Vagina (tissue), 2 donors: ENCODE measurements around the gene AHCYL1. TPM values are rescaled to one million over a fixed set of nuclear protein-coding genes. Genes with fewer than 3 reads are reported as not detected.

Experiments used
- DNase-seq, 2 donors: peaks; one replicate each; pipeline ENCODE4 v3.0.0-alpha.2; 2017; ENCODE audit errors: extremely low spot score in 2 of 2
- H3K27ac ChIP-seq: fragments of 200-600 bp; sonication (generic); one replicate; pipeline ENCODE4 v1.5.1; 2019
- H3K27me3 ChIP-seq: fragments of 200-600 bp; sonication (generic); one replicate; pipeline ENCODE4 v1.5.1; 2019
- H3K36me3 ChIP-seq, 2 donors: fragments of 200-600 bp; sonication (generic); one replicate each; pipeline ENCODE4 v1.5.1; 2017 to 2019
- H3K4me1 ChIP-seq: fragments of 200-600 bp; sonication (generic); one replicate; pipeline ENCODE4 v1.5.1; 2019
- H3K4me3 ChIP-seq, 2 donors: fragments of 200-600 bp; sonication (generic); 1 replicate in 1 of 2; 2 replicates in 1 of 2; pipeline ENCODE4 v1.5.1; 2016 to 2019
- H3K9me3 ChIP-seq: fragments of 200-600 bp; sonication (generic); one replicate; pipeline ENCODE4 v1.5.1; 2019
- POLR2A ChIP-seq, 2 donors: fragments of 450-650 bp; IDR thresholded peaks; one replicate each; pipeline ENCODE4 v1.6.1; 2017; ENCODE audit warnings: antibody characterized with exemption in 2 of 2, mild to moderate bottlenecking in 2 of 2, moderate library complexity in 2 of 2
- POLR2AphosphoS5 ChIP-seq, 2 donors: sonication (generic); formaldehyde crosslinking; IDR thresholded peaks; one replicate each; pipeline ENCODE4 v1.9.0; 2017; ENCODE audit warnings: antibody characterized with exemption in 2 of 2, mild to moderate bottlenecking in 2 of 2, low read depth in 1 of 2; ENCODE audit not compliant: insufficient read depth in 1 of 2
- intact Hi-C: fragments of 100-400 bp; cut with DNase I; formaldehyde crosslinking; loops from one replicate; pipeline ENCODE4 v1.15.1; 2023
- total RNA-seq: library from RNA; depleted of rRNA; stranded (reverse); fragments of >200 nt; gene quantifications from one replicate; pipeline ENCODE4 v1.2.3, GENCODE V29; 2016
- TF ChIP-seq, protein P1 (sequence below), 3 experiments: fragments of 450-650 bp in 2 of 3; fragments of 200-600 bp in 1 of 3; sonication (generic) in 1 of 3; IDR thresholded peaks; one replicate each; pipeline ENCODE4 v1.5.1; 2017 to 2019; ENCODE audit warnings: antibody characterized with exemption in 3 of 3, mild to moderate bottlenecking in 2 of 3, moderate library complexity in 2 of 3

Gene AHCYL1
- total RNA-seq, 1 donor from 2014 or later, result 75.6 TPM

DNA sequence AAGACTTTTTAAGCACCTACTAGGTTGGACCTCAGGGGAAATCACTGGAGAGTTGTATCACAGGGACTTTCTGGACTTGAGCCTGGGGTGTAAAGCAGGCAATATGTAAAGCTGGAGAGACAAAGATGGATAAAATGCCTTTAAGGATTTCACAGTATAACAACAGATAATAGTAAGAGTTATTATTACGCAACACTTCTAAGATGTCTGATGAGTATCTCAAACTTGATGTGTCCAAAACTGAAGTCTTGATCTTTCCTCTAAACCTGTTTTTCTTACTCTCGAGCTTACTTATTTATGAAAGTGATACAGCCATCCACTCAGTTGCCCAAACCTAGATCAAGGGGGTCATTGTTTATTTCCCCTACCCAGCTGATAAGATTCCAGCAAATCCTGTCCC is 47.8 kb downstream of the AHCYL1 start:
- H3K9me3 ChIP-seq, result no peaks in the 10 kb centered on the region
- intact Hi-C loops, result no loop called here
- H3K27me3 ChIP-seq, result no peaks in the 10 kb centered on the region
- H3K4me3 ChIP-seq, result no peak overlapping the region
- no peak for DNase-seq
- H3K36me3 ChIP-seq, result no peaks in the 10 kb centered on the region
- H3K4me1 ChIP-seq, result peaks cover 23% of the 10 kb centered on the region
- TF ChIP-seq, protein P1, sequence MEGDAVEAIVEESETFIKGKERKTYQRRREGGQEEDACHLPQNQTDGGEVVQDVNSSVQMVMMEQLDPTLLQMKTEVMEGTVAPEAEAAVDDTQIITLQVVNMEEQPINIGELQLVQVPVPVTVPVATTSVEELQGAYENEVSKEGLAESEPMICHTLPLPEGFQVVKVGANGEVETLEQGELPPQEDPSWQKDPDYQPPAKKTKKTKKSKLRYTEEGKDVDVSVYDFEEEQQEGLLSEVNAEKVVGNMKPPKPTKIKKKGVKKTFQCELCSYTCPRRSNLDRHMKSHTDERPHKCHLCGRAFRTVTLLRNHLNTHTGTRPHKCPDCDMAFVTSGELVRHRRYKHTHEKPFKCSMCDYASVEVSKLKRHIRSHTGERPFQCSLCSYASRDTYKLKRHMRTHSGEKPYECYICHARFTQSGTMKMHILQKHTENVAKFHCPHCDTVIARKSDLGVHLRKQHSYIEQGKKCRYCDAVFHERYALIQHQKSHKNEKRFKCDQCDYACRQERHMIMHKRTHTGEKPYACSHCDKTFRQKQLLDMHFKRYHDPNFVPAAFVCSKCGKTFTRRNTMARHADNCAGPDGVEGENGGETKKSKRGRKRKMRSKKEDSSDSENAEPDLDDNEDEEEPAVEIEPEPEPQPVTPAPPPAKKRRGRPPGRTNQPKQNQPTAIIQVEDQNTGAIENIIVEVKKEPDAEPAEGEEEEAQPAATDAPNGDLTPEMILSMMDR (IDR thresholded peaks at IDR 0.05), result no peak
- TF ChIP-seq POLR2AphosphoS5 (IDR thresholded peaks at IDR 0.05; ENCODE audit: insufficient read depth in 1 of 2, low read depth in 1 of 2) (no peak), POLR2A (IDR thresholded peaks at IDR 0.05) (no peak)
- H3K27ac ChIP-seq, result no peak overlapping the region

DNA sequence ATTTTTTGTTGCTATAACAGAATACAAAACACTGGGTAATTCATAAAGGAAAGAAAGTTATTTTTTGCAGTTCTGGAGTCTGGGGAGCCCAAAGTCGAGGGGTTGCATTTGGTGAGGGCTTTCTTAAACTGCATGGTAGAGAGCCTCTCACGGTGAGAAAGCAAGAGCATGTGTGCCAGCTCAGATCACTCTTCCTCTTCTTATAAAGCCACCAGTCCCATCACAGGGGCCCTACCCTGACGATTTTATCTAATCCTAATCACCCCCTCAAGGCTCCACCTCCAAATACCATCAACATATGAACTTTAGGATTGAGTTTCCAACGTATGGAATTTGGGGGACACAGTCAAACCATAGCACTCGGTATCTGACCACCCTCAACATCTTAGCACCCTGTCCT is 48.9 kb downstream of the AHCYL1 start:
- H3K4me1 ChIP-seq, result peaks cover 26% of the 10 kb centered on the region
- H3K4me3 ChIP-seq, result no peak overlapping the region
- intact Hi-C loops, result no loop called here
- no peaks in the 10 kb centered on the region for H3K27me3 ChIP-seq
- peak overlapping the region; percentile 95 for H3K27ac ChIP-seq
- no peak for DNase-seq
- peaks cover 0 to 4% of the 10 kb centered on the region in 2 donors for H3K36me3 ChIP-seq
- TF ChIP-seq, protein P1 (IDR thresholded peaks at IDR 0.05), result no peak
- TF ChIP-seq POLR2AphosphoS5 (IDR thresholded peaks at IDR 0.05; ENCODE audit: insufficient read depth in 1 of 2, low read depth in 1 of 2), result no peak
- TF ChIP-seq POLR2A (IDR thresholded peaks at IDR 0.05), result no peak
- H3K9me3 ChIP-seq, result no peaks in the 10 kb centered on the region

DNA sequence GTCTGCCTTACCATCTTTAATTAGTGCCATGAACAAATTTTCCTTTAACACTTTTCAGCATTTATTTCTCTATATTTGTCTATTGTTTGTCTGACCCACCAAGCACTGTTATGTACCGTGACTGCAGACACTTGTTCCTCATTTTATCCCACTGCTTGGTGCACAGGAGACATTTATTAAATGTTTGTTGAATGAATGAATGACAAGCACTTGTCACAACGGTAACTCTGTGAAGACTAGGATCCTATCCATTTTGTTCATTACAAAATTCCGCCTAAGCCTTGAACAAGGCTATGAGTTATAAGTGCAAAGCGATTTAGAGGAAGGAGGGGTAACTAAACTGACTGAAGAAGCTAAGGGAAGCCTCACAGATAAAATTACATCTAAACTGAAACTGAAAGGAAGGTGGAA is 49.5 kb downstream of the AHCYL1 start:
- intact Hi-C loops, result no loop called here
- H3K4me1 ChIP-seq, result peaks cover 26% of the 10 kb centered on the region
- H3K36me3 ChIP-seq, result peaks cover 0 to 10% of the 10 kb centered on the region in 2 donors
- no peaks in the 10 kb centered on the region for H3K27me3 ChIP-seq
- peak overlapping the region; percentile 71 to 98 for H3K4me3 ChIP-seq
- H3K27ac ChIP-seq, result peak overlapping the region; percentile 95
- TF ChIP-seq POLR2A (IDR thresholded peaks at IDR 0.05) (no peak), POLR2AphosphoS5 (IDR thresholded peaks at IDR 0.05; ENCODE audit: insufficient read depth in 1 of 2, low read depth in 1 of 2) (no peak)
- TF ChIP-seq, protein P1 (IDR thresholded peaks at IDR 0.05), result no peak
- no peaks in the 10 kb centered on the region for H3K9me3 ChIP-seq
- DNase-seq, result no peak

DNA sequence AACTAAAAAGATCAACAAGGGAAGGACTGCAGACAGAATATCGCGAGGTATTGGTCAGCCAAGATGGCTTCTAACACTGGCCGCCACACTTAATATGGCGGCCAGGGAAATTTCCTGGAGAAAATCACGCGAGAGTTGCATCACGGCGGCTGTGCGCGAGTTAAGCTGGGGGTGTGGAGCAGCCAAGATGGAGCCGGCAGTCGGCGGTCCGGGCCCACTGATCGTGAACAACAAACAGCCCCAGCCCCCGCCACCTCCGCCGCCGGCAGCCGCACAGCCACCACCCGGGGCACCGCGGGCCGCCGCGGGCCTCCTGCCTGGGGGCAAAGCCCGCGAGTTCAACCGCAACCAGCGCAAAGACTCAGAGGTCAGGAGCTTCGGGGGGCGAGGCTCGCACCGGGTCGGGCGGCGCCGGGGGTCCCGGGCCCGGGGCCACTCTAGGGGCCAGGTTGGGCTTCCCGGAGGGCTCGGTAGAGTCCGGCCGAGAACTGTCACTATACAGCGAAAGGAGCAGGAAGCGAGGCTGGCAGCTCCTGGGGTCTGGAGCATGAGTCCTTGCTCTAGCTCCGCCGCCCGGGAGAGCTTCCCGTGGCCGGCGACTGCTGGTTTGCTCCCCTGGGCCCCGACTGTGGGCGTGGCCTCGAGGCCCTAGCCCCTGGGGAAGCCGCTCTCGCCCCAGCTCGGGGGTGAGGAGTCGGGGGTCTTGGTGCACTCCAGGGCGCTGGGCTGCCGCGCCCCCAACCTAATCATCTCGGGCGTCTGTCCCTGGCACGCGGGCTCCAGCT is 50.1 kb downstream of the AHCYL1 start, which contains the start of gene STRIP1:
TSS of gene STRIP1 (plus strand) at position 174 of the 785 bp plus-strand sequence. CDS start at position 188, 14 bp downstream.
- TF ChIP-seq, protein P1 (IDR thresholded peaks at IDR 0.05), result peak in 1 of 3 experiments; percentile 20
- TF ChIP-seq POLR2AphosphoS5 (IDR thresholded peaks at IDR 0.05; ENCODE audit: insufficient read depth in 1 of 2, low read depth in 1 of 2), result peak; percentile 70 to 94
- TF ChIP-seq POLR2A (IDR thresholded peaks at IDR 0.05), result peak in 1 of 2 donors; percentile 37
- peaks cover 26% of the 10 kb centered on the region for H3K4me1 ChIP-seq
- intact Hi-C loops, result no loop called here

More for the DNA sequence above, 50.1 kb downstream of the AHCYL1 start, which contains the start of gene STRIP1:
- peak within 1 kb of the TSS; percentile 71 to 98 for H3K4me3 ChIP-seq
- DNase-seq, result peak in 1 of 2 donors; percentile 96
- no peaks in the 10 kb centered on the region for H3K27me3 ChIP-seq
- H3K27ac ChIP-seq, result peak within 1 kb of the TSS; percentile 95
- no peaks in the 10 kb centered on the region for H3K9me3 ChIP-seq
- peaks cover 0 to 16% of the 10 kb centered on the region in 2 donors for H3K36me3 ChIP-seq
